Esophagus (tissue), 2 donors: ENCODE results near the gene EFCAB12. TPM values are rescaled to one million over a fixed set of nuclear protein-coding genes. Genes with fewer than 3 reads are reported as not detected.

ENCODE experiments used
- H3K27ac ChIP-seq, 2 donors: one replicate each; pipeline ENCODE4 v1.5.1; 2013; ENCODE audit warnings: low read depth in 2 of 2, mild to moderate bottlenecking in 2 of 2, inconsistent platforms in 1 of 2, low read length in 1 of 2, moderate library complexity in 1 of 2
- H3K27me3 ChIP-seq, 2 donors: one replicate each; pipeline ENCODE4 v1.6.1; 2013; ENCODE audit warnings: low read length in 2 of 2, control low read depth in 1 of 2, mild to moderate bottlenecking in 1 of 2; ENCODE audit not compliant: insufficient read depth in 2 of 2, control insufficient read depth in 1 of 2
- H3K36me3 ChIP-seq, 2 donors: one replicate each; pipeline ENCODE4 v1.6.1; 2013; ENCODE audit warnings: low read length in 1 of 2; ENCODE audit not compliant: control insufficient read depth in 2 of 2, insufficient read depth in 2 of 2
- H3K4me1 ChIP-seq, 2 donors: one replicate each; pipeline ENCODE4 v1.6.1; 2013; ENCODE audit warnings: low read length in 1 of 2; ENCODE audit not compliant: control insufficient read depth in 2 of 2, insufficient read depth in 2 of 2
- H3K4me3 ChIP-seq, 2 donors: one replicate each; pipeline ENCODE4 v1.5.1; 2013; ENCODE audit warnings: low read length in 2 of 2, mild to moderate bottlenecking in 2 of 2, low read depth in 1 of 2, moderate library complexity in 1 of 2
- H3K9me3 ChIP-seq, 2 donors: one replicate each; pipeline ENCODE4 v1.6.1; 2013; ENCODE audit warnings: mild to moderate bottlenecking in 2 of 2, low read depth in 1 of 2, low read length in 1 of 2, moderate library complexity in 1 of 2; ENCODE audit not compliant: control insufficient read depth in 2 of 2, insufficient read depth in 1 of 2
- whole genome bisulfite sequencing, 2 donors: extraction: QIAGEN DNeasy Blood & Tissue Kit; methylation state at CpG; one replicate each; pipeline ENCODE4 v1.1.7; 2013; 5-methylcytosine and 5-hydroxymethylcytosine counted together
- polyA plus RNA-seq, 2 donors: library from polyadenylated mRNA; stranded (reverse); fragments of 200-250 nt; gene quantifications; one replicate each; pipeline ENCODE4 v1.2.3, GENCODE V29; 2013
- donor health status: healthy with polysubstance abuse.
- donor health status: Bipolar disorder and iron deficiency.

Gene EFCAB12
- polyA plus RNA-seq, 2 donors, result 0.02 to 0.08 TPM

- peaks cover 0 to 2% of the 10 kb centered on the region in 2 donors for H3K9me3 ChIP-seq
- H3K36me3 ChIP-seq, result peaks cover 0 to 3% of the 10 kb centered on the region in 2 donors
- 82 to 84% methylated on average over 3 of the region's 3 CpGs for WGBS, 2 donors
- no peak overlapping the region for H3K27ac ChIP-seq
- no peak overlapping the region for H3K4me3 ChIP-seq
- H3K4me1 ChIP-seq, result peaks cover 0 to 4% of the 10 kb centered on the region in 2 donors
- H3K27me3 ChIP-seq, result no peaks in the 10 kb centered on the region
Observed at GRCh38 chr3:129425213-129425612, 3.2 kb downstream of the EFCAB12 start.

- Histone ChIP-seq H3K36me3 (no peaks in the 10 kb centered on the region), H3K9me3 (peaks cover 0 to 2% of the 10 kb centered on the region in 2 donors), H3K27me3 (no peaks in the 10 kb centered on the region), H3K27ac (no peak overlapping the region), H3K4me1 (peaks cover 0 to 4% of the 10 kb centered on the region in 2 donors), H3K4me3 (no peak overlapping the region)
- 65 to 67% methylated on average over 4 of the region's 4 CpGs for WGBS, 2 donors
Observed at GRCh38 chr3:129424185-129424841, 4.1 kb downstream of the EFCAB12 start.

DNA sequence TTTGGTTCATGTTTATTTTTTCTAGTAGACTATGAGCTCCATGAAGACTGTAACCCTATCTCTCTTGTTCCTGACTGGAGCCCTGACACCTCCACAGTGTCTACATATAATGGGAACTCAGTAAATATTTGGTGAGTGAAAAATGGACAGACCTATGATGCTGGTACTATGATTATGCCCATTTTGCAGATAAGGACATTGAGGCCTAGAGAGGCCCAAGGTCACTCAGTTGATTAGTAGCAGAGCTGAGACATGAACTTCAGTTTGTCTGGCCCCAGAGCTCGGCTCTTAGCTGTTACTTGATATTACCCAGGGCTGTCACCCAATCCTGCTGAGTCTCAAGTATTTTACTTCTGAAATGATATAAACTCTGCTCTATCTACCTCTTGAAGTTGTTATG, 5.5 kb downstream of the EFCAB12 start:
- Histone ChIP-seq H3K4me3 (no peak overlapping the region), H3K27me3 (no peaks in the 10 kb centered on the region), H3K27ac (no peak overlapping the region), H3K9me3 (peaks cover 0 to 2% of the 10 kb centered on the region in 2 donors), H3K4me1 (no peaks in the 10 kb centered on the region), H3K36me3 (no peaks in the 10 kb centered on the region)
- 87 to 91% methylated on average over 1 of the region's 1 CpG for WGBS, 2 donors

DNA sequence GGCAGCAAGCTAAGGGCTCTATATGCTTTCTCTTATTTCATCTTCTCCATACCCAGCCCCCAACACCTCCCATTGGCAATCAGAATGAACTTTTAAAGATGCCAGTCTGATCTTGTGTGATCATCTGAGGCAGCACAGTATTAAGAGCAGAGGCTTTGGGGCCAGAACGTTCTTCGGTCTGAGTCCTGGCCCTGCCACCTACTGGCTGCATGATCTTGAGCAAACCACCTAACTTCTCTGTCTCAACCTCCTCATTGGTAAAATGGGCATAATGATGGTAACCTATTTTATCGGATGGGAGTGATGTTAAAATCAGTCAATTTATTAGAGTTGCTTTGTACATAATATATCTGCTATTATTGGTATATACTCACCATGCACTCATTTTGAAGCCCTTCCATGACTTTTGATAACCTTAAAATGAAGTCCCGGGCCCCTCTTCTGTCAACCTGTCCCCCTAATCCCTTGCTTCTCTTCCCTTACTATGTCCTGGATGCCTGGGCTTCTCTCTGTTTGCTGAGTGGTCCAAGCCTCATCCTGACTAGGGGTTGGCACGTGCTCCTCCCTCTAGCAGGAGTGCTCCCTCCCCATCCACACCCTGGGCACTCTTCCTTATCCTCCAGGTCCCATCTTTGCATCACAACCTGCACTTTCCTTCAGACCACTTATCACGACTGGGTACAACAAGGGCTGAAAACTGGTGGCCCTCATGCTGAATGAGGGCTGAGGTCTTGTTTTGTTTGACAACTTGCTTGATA, 6.3 kb downstream of the EFCAB12 start:
- H3K27me3 ChIP-seq, result no peaks in the 10 kb centered on the region
- no peak overlapping the region for H3K4me3 ChIP-seq
- WGBS, 2 donors, result 78 to 81% methylated on average over 6 of the region's 6 CpGs
- H3K36me3 ChIP-seq, result no peaks in the 10 kb centered on the region
- H3K27ac ChIP-seq, result no peak overlapping the region
- peaks cover 0 to 2% of the 10 kb centered on the region in 2 donors for H3K9me3 ChIP-seq
- H3K4me1 ChIP-seq, result no peaks in the 10 kb centered on the region

- H3K4me1 ChIP-seq, result no peaks in the 10 kb centered on the region
- no peaks in the 10 kb centered on the region for H3K27me3 ChIP-seq
- no peak overlapping the region for H3K27ac ChIP-seq
- peaks cover 0 to 2% of the 10 kb centered on the region in 2 donors for H3K9me3 ChIP-seq
- no peaks in the 10 kb centered on the region for H3K36me3 ChIP-seq
- H3K4me3 ChIP-seq, result no peak overlapping the region
- WGBS, 2 donors, result 89 to 95% methylated on average over 12 of the region's 12 CpGs
Observed at GRCh38 chr3:129421236-129421883, 7.1 kb downstream of the EFCAB12 start.

- WGBS, 2 donors, result 80 to 85% methylated on average over 4 of the region's 4 CpGs
- Histone ChIP-seq H3K36me3 (no peaks in the 10 kb centered on the region), H3K27ac (no peak overlapping the region), H3K27me3 (no peaks in the 10 kb centered on the region), H3K4me1 (no peaks in the 10 kb centered on the region), H3K9me3 (peaks cover 0 to 2% of the 10 kb centered on the region in 2 donors), H3K4me3 (no peak overlapping the region)
Observed at GRCh38 chr3:129419476-129419875, 9.0 kb downstream of the EFCAB12 start.

- H3K36me3 ChIP-seq, result no peaks in the 10 kb centered on the region
- no peak overlapping the region for H3K4me3 ChIP-seq
- H3K4me1 ChIP-seq, result no peaks in the 10 kb centered on the region
- H3K27ac ChIP-seq, result no peak overlapping the region
- H3K9me3 ChIP-seq, result peaks cover 0 to 2% of the 10 kb centered on the region in 2 donors
- WGBS, 2 donors, result 86 to 90% methylated on average over 14 of the region's 14 CpGs
- H3K27me3 ChIP-seq, result no peaks in the 10 kb centered on the region
Observed at GRCh38 chr3:129418041-129418973, 10.1 kb downstream of the EFCAB12 start.

DNA sequence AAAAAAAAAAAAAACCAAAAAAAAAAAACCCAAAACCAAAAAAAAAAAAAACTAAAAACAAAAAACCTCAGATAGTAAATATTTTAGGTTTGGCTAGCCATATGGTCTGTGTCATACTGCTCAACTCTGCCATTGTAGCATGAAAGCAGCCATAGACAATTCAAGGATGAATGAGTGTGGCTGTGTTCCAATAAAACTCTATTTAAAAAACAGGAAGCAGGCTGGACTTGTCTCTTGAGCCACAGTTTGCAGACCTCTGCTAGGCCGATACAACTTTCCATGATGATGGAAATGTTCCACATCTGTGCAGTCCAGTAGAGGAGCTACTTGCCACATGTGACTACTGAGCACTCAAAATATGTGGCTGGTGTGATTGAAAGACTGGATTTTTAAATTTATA, 11.1 kb downstream of the EFCAB12 start:
- no peak overlapping the region for H3K27ac ChIP-seq
- H3K4me3 ChIP-seq, result no peak overlapping the region
- H3K9me3 ChIP-seq, result peaks cover 0 to 2% of the 10 kb centered on the region in 2 donors
- no peaks in the 10 kb centered on the region for H3K27me3 ChIP-seq
- no peaks in the 10 kb centered on the region for H3K4me1 ChIP-seq
- H3K36me3 ChIP-seq, result no peaks in the 10 kb centered on the region
- 63% methylated on average over 1 of the region's 1 CpG for WGBS, 2 donors

GRCh38 chr3:129416415-129416814, 12.0 kb downstream of the EFCAB12 start:
- no peak overlapping the region for H3K27ac ChIP-seq
- H3K36me3 ChIP-seq, result no peaks in the 10 kb centered on the region
- H3K4me3 ChIP-seq, result no peak overlapping the region
- peaks cover 0 to 2% of the 10 kb centered on the region in 2 donors for H3K9me3 ChIP-seq
- WGBS, 2 donors, result 83 to 90% methylated on average over 4 of the region's 4 CpGs
- H3K4me1 ChIP-seq, result no peaks in the 10 kb centered on the region
- H3K27me3 ChIP-seq, result no peaks in the 10 kb centered on the region
